GM21390 (cell line): Measurements from ENCODE around the gene TNS3.
"Not testable (repeated sequence)": the region's sequence is repeated elsewhere in the genome, so short reads cannot be mapped to it uniquely, and the experiment has no call there.

Experiments used
- ATAC-seq: cut with Tn5 transposase; IDR thresholded peaks from one replicate; pipeline ENCODE4 v1.9.1; 2021; ENCODE audit not compliant: unreplicated experiment

TNS3 gene

GRCh38 chr7:47543056-47543455 is 38.9 kb downstream of the TNS3 start:
- no peak for ATAC-seq

GRCh38 chr7:47542051-47542450 is 39.9 kb downstream of the TNS3 start:
- ATAC-seq: no peak

GRCh38 chr7:47541485-47541884 is 40.4 kb downstream of the TNS3 start:
- not testable (repeated sequence) for ATAC-seq

GRCh38 chr7:47540387-47541350 is 41.2 kb downstream of the TNS3 start:
- no peak for ATAC-seq

- ATAC-seq: no peak
Observed at GRCh38 chr7:47540053-47540386, 41.9 kb downstream of the TNS3 start.

- no peak for ATAC-seq
Observed at GRCh38 chr7:47539398-47540052, 42.4 kb downstream of the TNS3 start.

GRCh38 chr7:47538846-47539311 is 43.0 kb downstream of the TNS3 start:
- ATAC-seq: no peak

GRCh38 chr7:47537716-47538675 is 43.9 kb downstream of the TNS3 start:
- ATAC-seq: no peak

GRCh38 chr7:47536661-47537611 is 45.0 kb downstream of the TNS3 start:
- no peak for ATAC-seq

- ATAC-seq: no peak
Observed at GRCh38 chr7:47535704-47536628, 45.9 kb downstream of the TNS3 start.

GRCh38 chr7:47535035-47535703 is 46.7 kb downstream of the TNS3 start:
- no peak for ATAC-seq

GRCh38 chr7:47534322-47535034 is 47.4 kb downstream of the TNS3 start:
- no peak for ATAC-seq

GRCh38 chr7:47531584-47532492 is 50.1 kb downstream of the TNS3 start:
- no peak for ATAC-seq

GRCh38 chr7:47529826-47530555 is 51.9 kb downstream of the TNS3 start:
- no peak for ATAC-seq

GRCh38 chr7:47529405-47529804 is 52.5 kb downstream of the TNS3 start:
- no peak for ATAC-seq

GRCh38 chr7:47528471-47528870 is 53.4 kb downstream of the TNS3 start:
- no peak for ATAC-seq
